K562 (cell line): ENCODE data around the gene KAT2B. TPM values are rescaled to one million over a fixed set of nuclear protein-coding genes. Genes with fewer than 3 reads are reported as not detected.

Experiments
- BCL6 ChIP-seq: fragments of 250-450 bp; sonication (Bioruptor Pico); IDR thresholded peaks from 2 replicates; pipeline ENCODE4 v1.4.0; 2020
- CBX8 ChIP-seq: fragments of 200-600 bp; sonication (generic); IDR thresholded peaks from 2 replicates; pipeline ENCODE4 v1.6.1; 2012; ENCODE audit warnings: borderline replicate concordance, mixed run types, low read depth, mild to moderate bottlenecking, moderate library complexity, mixed read lengths, low read length, control low read depth, inconsistent platforms; ENCODE audit not compliant: poor library complexity, severe bottlenecking; ENCODE audit errors: extremely low read depth
- CGGBP1 ChIP-seq: fragments of 250-450 bp; sonication (Bioruptor Pico); IDR thresholded peaks from 2 replicates; pipeline ENCODE4 v1.9.0; 2021; ENCODE audit warnings: mild to moderate bottlenecking
- ELK3 ChIP-seq: fragments of 450-650 bp; formaldehyde crosslinking; IDR thresholded peaks from 2 replicates; pipeline ENCODE4 v1.4.0; 2020; ENCODE audit warnings: mild to moderate bottlenecking
- ESRRB ChIP-seq: fragments of 250-450 bp; sonication (Bioruptor Pico); IDR thresholded peaks from 2 replicates; pipeline ENCODE4 v1.5.0; 2020; ENCODE audit warnings: mild to moderate bottlenecking, moderate library complexity, borderline replicate concordance
- IFI16 ChIP-seq: fragments of 250-450 bp; sonication (Bioruptor Pico); IDR thresholded peaks from 2 replicates; pipeline ENCODE4 v2.1.2; 2022; ENCODE audit warnings: mild to moderate bottlenecking, inconsistent platforms
- KHSRP ChIP-seq: fragments of 450-650 bp; IDR thresholded peaks from 2 replicates; pipeline ENCODE4 v1.6.1; 2017
- KLF1 ChIP-seq: fragments of 450-650 bp; IDR thresholded peaks from 2 replicates; pipeline ENCODE4 v1.6.1; 2016; ENCODE audit warnings: missing genetic modification characterization, missing compliant biosample characterization
- KLF16 ChIP-seq: IDR thresholded peaks from 2 replicates; pipeline ENCODE4 v1.6.1; 2016; ENCODE audit warnings: antibody characterized with exemption
- POLR2AphosphoS5 ChIP-seq: IDR thresholded peaks from 2 replicates; pipeline ENCODE4 v1.6.1; 2011; ENCODE audit warnings: mild to moderate bottlenecking, low read depth, low read length, moderate library complexity; ENCODE audit not compliant: control insufficient read depth, insufficient read depth
- PTBP1 ChIP-seq: fragments of 200-400 bp; formaldehyde crosslinking; IDR thresholded peaks from 2 replicates; pipeline ENCODE4 v1.6.1; 2017; ENCODE audit warnings: low read depth, low read length
- PTRF ChIP-seq: fragments of 450-650 bp; IDR thresholded peaks from 2 replicates; pipeline ENCODE4 v1.6.1; 2016; ENCODE audit warnings: mild to moderate bottlenecking, missing genetic modification characterization, missing compliant biosample characterization
- SAFB ChIP-seq: fragments of 200-400 bp; formaldehyde crosslinking; IDR thresholded peaks from 2 replicates; pipeline ENCODE4 v1.6.1; 2017; ENCODE audit warnings: low read depth, low read length, borderline replicate concordance
- SMAD3 ChIP-seq: fragments of 450-650 bp; formaldehyde crosslinking; conservative IDR thresholded peaks from 2 replicates; pipeline ENCODE4 v1.4.0; 2020; ENCODE audit warnings: mild to moderate bottlenecking
- SP1 ChIP-seq: sonication (generic); formaldehyde crosslinking; IDR thresholded peaks from 2 replicates; pipeline ENCODE4 v1.8.1; 2022; ENCODE audit warnings: mild to moderate bottlenecking, missing genetic modification reagents
- SPI1 ChIP-seq: IDR thresholded peaks from 2 replicates; pipeline ENCODE4 v1.6.1; 2011; ENCODE audit warnings: low read depth, low read length, control low read depth, borderline replicate concordance
- SUPT5H ChIP-seq: fragments of 450-650 bp; IDR thresholded peaks from 2 replicates; pipeline ENCODE4 v1.6.1; 2016
- TARDBP ChIP-seq: fragments of 450-650 bp; IDR thresholded peaks from 2 replicates; pipeline ENCODE4 v1.6.1; 2016
- WHSC1 ChIP-seq: IDR thresholded peaks from one replicate; pipeline ENCODE4 v1.6.1; 2012; ENCODE audit warnings: low read length, control low read depth, inconsistent platforms
- ZBTB7A ChIP-seq: IDR thresholded peaks from 2 replicates; pipeline ENCODE4 v1.6.1; 2011; ENCODE audit warnings: low read depth, mild to moderate bottlenecking, low read length, moderate library complexity, borderline replicate concordance; ENCODE audit not compliant: control insufficient read depth
- ZC3H8 ChIP-seq: fragments of 450-650 bp; IDR thresholded peaks from 2 replicates; pipeline ENCODE4 v1.6.1; 2017
- ZKSCAN1 ChIP-seq: fragments of 150-350 bp; IDR thresholded peaks from 2 replicates; pipeline ENCODE4 v1.6.1; 2016; ENCODE audit warnings: low read depth, low read length
- ZKSCAN8 ChIP-seq: fragments of 200-800 bp; sonication (Bioruptor generic); IDR thresholded peaks from 2 replicates; pipeline ENCODE4 v1.6.1; 2016; ENCODE audit warnings: missing genetic modification characterization, missing compliant biosample characterization
- ZNF398 ChIP-seq: fragments of 250-450 bp; sonication (Bioruptor Pico); IDR thresholded peaks from 2 replicates; pipeline ENCODE4 v1.8.0; 2021; ENCODE audit warnings: moderate library complexity, mild to moderate bottlenecking, inconsistent platforms
- ZNF57 ChIP-seq: fragments of 450-650 bp; formaldehyde crosslinking; IDR thresholded peaks from 2 replicates; pipeline ENCODE4 v1.4.0; 2020; ENCODE audit warnings: mild to moderate bottlenecking, moderate library complexity
- polyA plus RNA-seq, 8 experiments: library from polyadenylated mRNA; depleted of rRNA in 4 of 8; stranded (reverse) in 5 of 8; unstranded in 3 of 8; fragments of >200 nt; fragmentation: Nextera tagmentation in 2 of 8; fragmentation: Illumina TruSeq in 1 of 8; extraction: Ambion mirVana in 2 of 8; extraction: Trizol in 1 of 8; gene quantifications; 2 replicates each; pipeline versions ENCODE4 v1.2.1 to v1.2.3, GENCODE V29; 2011 to 2014; ENCODE audit warnings: inconsistent platforms in 1 of 8, missing spikeins in 1 of 8
- total RNA-seq, 7 experiments: library from RNA; depleted of rRNA in 6 of 7; stranded (reverse); fragments of >200 nt in 6 of 7; fragmentation: Illumina TruSeq in 2 of 7; extraction: Trizol in 2 of 7; gene quantifications; 2 replicates each; pipeline versions ENCODE4 v1.2.1 to v1.2.3, GENCODE V29; 2011 to 2021; ENCODE audit warnings: low replicate concordance in 1 of 7

KAT2B gene
- total and polyA plus RNA-seq, 9 of the 15 experiments (the other 6 are each of a cell fraction or from before 2014, with no cell fraction given): 3.3 to 14.9 (median 12.2) TPM

- no peak for TF ChIP-seq ZNF398 (CRISPR knock-in tag)
- TF ChIP-seq CGGBP1 (CRISPR knock-in tag): peak; percentile 11; the same call in 1 of the 2 replicates
- TF ChIP-seq IFI16 (CRISPR knock-in tag): no peak
- TF ChIP-seq KHSRP: no peak
- TF ChIP-seq SUPT5H: peak; percentile 96
- TF ChIP-seq ZKSCAN8 (CRISPR knock-in tag): no peak
- TF ChIP-seq SAFB: no peak
- no peak for TF ChIP-seq ESRRB (CRISPR knock-in tag)
- peak; percentile 53; the same call in 1 of the 2 replicates for TF ChIP-seq TARDBP
- TF ChIP-seq KLF1 (tag): peak; percentile 61; the same call in 1 of the 2 replicates
- 0 out of 2 replicates have a peak, but pooled peaks have one; percentile 33 for TF ChIP-seq SMAD3 (CRISPR knock-in tag)
- no peak for TF ChIP-seq ZNF57 (CRISPR knock-in tag)
- TF ChIP-seq ZC3H8: no peak
- no peak for TF ChIP-seq PTBP1
- peak; percentile 58; the same call in 1 of the 2 replicates for TF ChIP-seq SPI1
- no peak for TF ChIP-seq PTRF (tag)
- TF ChIP-seq ELK3: no peak
- TF ChIP-seq ZKSCAN1: no peak
- TF ChIP-seq WHSC1: no peak
- peak; percentile 78 for TF ChIP-seq ZBTB7A
- peak; percentile 97 for TF ChIP-seq SP1 (CRISPR knock-in tag)
- TF ChIP-seq BCL6: no peak
- no peak for TF ChIP-seq KLF16
- no peak for TF ChIP-seq CBX8
- peak; percentile 89 for TF ChIP-seq POLR2AphosphoS5
These were observed 145.7 kb downstream of the KAT2B start, which contains the start of gene SGO1 (continued) for GRCh38 chr3:20185679-20186599.
